Tibial nerve (tissue), 4 donors: ENCODE measurements around the gene CRABP2.

ENCODE experiments used
- EP300 ChIP-seq, 2 donors: sonication (generic); formaldehyde crosslinking; IDR thresholded peaks; one replicate each; pipeline ENCODE4 v1.6.1; 2017; ENCODE audit warnings: antibody characterized with exemption in 2 of 2, mild to moderate bottlenecking in 1 of 2
- POLR2A ChIP-seq, 2 donors: fragments of 450-650 bp; IDR thresholded peaks; one replicate each; pipeline ENCODE4 v1.6.1; 2017; ENCODE audit warnings: antibody characterized with exemption in 2 of 2, mild to moderate bottlenecking in 2 of 2, moderate library complexity in 2 of 2
- TF ChIP-seq, protein P1 (sequence below), 5 experiments: fragments of 200-600 bp in 3 of 5; fragments of 450-650 bp in 2 of 5; sonication (generic) in 3 of 5; IDR thresholded peaks; one replicate each; pipeline ENCODE4 v1.5.1; 2016 to 2019; ENCODE audit warnings: antibody characterized with exemption in 5 of 5, mild to moderate bottlenecking in 3 of 5, moderate library complexity in 2 of 5

GRCh38 chr1:156711011-156711817, 5.8 kb upstream of the CRABP2 start:
- TF ChIP-seq EP300 (IDR thresholded peaks at IDR 0.05), result no peak
- TF ChIP-seq, protein P1, sequence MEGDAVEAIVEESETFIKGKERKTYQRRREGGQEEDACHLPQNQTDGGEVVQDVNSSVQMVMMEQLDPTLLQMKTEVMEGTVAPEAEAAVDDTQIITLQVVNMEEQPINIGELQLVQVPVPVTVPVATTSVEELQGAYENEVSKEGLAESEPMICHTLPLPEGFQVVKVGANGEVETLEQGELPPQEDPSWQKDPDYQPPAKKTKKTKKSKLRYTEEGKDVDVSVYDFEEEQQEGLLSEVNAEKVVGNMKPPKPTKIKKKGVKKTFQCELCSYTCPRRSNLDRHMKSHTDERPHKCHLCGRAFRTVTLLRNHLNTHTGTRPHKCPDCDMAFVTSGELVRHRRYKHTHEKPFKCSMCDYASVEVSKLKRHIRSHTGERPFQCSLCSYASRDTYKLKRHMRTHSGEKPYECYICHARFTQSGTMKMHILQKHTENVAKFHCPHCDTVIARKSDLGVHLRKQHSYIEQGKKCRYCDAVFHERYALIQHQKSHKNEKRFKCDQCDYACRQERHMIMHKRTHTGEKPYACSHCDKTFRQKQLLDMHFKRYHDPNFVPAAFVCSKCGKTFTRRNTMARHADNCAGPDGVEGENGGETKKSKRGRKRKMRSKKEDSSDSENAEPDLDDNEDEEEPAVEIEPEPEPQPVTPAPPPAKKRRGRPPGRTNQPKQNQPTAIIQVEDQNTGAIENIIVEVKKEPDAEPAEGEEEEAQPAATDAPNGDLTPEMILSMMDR (IDR thresholded peaks at IDR 0.05), result no peak
- TF ChIP-seq POLR2A (IDR thresholded peaks at IDR 0.05), result no peak
